DMS53 treated with DMSO at 0.1 percent for 48 hours (cell line): ENCODE results near the gene MDFIC.

Experiments
- DNase-seq: peaks from one replicate; lab custom pipeline; 2025; ENCODE audit not compliant: unreplicated experiment; lab: John Stamatoyannopoulos, UW

Gene MDFIC

DNA sequence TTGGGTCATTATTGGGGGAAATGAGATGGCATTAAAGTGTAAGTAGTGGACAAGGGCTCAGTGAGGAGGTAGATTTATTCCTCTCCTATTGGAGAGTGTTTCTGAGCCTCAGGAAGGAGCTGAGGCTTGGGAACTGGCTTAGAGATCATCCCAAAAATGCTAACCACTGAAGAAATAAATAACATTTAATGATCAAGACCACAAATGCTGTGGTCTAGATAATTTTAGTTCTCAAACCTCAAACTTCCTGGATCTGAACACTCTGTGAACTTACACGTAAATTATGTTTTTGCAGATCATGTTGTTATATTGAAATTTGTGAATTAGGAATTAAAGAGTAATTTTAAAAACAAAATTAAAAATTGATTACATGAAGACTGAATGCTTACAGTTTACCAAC, 27.3 kb downstream of the MDFIC start:
- no peak for DNase-seq

DNA sequence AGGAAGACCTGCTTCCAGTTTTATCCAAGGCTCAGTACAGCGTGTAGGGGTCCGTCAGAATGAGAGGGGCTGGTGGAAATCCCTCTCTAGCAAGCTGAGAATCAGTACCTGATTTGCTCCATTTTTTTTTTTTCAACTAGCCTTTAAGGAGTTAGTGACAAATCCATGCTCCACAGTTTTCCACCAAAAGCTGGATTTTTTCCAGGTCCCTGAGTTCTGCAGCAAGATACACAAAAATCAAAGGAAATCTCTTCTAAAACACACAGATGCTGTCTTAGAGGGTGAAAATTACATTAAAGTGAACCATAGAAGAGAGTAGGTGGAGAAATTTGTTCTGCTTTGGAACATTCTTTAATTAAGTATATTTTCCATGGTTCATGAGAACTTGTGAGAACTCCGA, 30.4 kb downstream of the MDFIC start:
- DNase-seq: no peak

DNA sequence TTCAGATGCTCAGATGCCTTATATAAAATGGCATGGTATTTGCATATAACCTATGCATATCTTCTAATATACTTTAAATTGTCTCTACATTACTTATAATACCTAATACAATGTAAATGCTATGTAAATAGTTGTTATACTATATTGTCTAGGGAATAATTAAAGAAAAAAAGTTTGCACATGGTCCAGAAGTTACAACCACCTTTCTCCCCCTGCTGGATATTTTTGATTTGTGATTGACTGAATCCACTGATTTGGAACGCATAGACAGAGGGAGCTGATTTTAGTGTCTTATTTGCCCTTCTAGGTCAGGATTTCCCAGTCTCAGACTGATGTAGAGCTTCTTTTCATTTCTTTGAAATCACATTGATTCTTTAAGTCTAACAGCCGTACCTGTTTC, 31.8 kb downstream of the MDFIC start:
- DNase-seq: no peak

DNA sequence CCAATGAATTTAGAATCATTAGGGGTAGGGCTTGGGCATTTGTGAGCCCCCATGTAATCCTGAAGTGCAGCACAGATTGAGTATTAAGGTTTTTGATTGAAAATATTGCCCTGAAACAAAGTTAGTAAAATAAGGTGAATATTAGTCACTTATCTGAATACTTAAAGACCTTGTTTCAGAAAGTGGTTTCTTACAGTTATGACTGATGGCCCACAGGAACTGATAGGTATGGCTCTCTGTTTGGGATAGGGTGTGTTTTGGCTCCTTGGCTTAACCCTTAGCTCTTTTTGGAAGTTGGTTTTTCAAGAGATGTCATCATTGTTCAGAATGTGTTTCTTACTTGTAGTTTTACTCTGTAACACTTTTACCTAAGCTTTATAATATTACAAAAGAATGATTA, 34.8 kb downstream of the MDFIC start:
- DNase-seq: no peak

DNA sequence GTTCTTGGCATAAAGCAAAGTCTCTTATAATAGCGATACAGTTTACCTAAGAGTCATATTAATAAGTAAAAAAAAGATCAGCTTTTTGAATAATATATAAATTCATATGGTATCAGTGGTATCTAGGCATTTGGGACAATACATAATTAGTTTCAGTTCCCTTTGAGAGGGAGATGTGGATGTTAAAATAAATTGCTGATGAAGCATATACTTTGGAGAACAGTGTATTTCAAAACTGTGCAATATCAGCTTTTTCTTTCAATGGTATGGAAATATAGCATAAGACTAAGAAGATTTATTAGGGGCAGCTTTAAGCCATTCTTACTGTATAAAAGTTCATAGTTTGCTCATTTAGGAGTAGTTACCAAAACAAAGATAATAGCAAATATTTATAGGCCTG, 35.5 kb downstream of the MDFIC start:
- no peak for DNase-seq

DNA sequence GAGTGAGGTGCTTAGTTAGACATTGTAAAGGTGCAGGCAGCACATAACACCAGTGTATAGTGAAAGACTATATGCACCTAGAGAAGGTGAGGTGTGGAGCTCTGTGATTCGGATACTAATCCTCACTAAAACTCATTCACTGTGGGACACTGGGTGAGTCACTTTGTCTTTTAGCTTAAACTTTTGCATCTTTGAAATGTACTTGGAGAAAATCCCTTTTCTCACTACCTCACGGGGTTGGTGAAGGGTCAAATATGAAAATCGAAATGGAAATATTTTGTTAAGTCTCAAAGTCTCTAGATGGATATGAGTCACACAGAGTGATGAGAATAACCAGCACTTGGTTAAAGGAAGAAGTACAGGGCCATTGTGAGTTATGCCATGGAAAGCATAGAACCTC, 38.0 kb downstream of the MDFIC start:
- no peak for DNase-seq

DNA sequence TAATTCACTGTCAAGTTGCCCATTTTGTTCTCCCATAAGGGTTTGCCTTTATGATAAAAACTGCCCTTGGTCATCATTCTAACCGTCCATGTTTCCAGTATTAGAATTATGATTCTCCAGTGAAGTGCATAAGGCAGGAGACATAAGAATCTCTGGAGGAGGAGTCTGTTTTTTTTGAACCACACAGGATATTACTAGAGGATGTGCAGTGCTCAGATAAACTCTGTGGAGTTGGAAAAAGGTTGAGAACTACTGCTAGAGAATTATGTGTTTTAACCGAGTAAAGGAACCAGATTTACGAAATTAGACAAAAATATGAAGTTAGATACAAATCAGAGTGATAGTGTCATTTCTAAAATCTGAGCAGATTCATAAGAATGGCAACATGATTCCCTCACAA, 40.5 kb downstream of the MDFIC start:
- DNase-seq: no peak

DNA sequence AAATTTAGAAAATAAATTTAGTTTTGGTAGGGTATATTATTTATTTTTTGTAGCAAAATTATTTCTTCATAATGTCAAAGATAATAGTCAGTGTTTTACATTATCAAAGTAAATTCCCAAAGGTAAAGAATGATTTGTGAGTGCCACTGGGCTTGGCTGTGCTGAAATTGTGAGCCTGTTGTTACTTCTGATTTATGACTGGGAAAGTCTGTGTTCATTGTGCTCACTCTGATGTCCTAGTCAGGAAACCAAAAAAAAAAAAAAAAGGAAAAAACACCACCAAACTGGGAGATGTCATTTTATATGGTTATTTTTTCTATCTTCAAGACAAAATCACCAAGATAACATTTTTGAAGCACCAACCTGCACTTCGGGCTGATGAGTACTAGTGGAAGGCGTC, 44.3 kb downstream of the MDFIC start:
- DNase-seq: no peak

DNA sequence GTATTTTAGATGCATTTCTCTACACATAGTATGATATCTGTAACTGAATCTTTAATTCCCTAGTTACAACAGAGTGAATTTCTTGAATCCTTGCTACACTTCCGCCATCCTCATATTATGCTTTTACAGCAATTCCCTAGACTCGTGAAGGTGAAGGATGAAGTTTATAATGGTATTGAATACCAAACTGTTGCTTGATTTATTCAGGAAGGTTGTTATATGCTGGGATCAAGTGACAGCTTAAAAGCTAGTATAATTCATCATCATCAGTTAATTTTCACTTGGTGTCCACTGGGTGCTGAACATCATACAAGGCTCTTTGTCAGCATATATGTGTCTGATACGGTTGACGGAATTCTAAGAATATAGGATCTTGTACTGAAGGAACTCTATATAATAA, 47.2 kb downstream of the MDFIC start:
- DNase-seq: no peak

DNA sequence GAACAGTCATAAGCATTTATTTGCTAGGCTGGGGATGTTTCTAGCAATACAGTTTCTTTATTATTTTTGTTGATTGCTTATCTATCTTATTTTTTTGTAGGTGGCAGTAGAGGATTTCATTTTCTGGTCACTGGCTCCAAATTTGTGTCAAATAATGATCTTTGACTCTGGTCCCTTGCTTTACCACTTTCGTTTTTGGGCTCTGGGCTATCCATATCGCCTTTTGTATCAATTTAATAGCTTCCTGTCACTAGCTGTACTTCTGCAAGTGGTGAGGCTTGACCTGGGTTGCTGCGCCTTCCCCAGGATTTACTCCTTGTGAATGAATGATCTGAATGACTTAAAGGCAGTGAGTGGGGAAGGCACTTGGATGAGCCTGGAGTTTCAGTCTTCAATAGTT, 48.4 kb downstream of the MDFIC start:
- DNase-seq: no peak

DNA sequence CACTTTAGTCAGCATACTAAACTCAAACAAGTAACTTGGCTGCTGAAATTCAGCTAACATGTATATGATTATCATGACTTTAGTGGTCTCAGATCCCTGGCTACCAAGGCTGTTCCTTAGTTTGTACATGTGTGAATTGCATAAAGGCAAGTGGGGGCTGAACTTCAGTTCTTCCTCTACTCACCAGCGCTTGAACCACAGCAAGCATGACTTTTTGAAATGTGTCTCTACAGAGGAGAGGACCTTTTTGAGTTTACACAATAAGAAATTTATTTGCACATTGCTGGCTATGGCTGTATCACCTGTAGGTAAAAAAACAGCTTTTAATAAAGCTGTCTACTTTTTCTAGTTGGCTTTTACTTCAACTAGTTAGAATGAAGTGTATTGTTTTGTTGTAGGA, 48.8 kb downstream of the MDFIC start:
- DNase-seq: no peak

DNA sequence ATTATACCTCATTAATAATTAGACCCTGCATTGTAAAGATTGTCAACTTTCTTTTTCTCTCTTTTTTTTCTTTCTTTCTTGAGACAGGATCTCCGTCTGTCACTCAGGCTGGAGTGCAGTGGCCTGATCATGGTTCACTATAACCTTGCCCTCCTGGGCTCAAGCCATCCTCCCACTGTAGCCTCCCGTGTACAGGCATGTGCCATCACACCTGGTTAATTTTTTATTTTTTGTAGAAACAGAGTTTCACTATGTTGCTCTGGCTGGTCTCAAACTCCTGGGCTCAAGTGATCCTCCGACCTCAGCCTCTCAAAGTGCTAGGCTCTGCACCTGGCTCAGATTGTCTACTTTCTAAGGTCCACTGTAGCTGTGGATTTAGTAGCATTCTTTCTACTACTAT, 50.7 kb downstream of the MDFIC start:
- DNase-seq: no peak

DNA sequence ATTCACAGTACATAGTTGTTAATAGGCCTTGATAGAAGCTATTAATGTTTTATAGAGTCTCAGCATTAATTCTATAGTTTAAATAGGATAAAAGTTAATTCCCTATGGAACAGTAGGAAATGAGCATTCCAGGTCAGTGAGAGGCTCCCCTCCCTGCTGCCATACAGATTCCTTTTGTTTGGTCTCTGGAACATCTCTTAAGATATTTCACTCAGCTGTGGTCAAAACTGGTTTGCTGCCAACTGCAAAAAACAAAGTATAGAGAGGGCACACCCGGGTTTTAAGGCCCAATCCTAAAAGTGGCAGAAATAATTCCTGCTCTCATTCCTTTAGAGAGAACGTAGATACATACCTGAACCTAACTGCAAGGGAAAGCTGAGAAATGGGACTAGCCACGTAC, 51.3 kb downstream of the MDFIC start:
- no peak for DNase-seq

DNA sequence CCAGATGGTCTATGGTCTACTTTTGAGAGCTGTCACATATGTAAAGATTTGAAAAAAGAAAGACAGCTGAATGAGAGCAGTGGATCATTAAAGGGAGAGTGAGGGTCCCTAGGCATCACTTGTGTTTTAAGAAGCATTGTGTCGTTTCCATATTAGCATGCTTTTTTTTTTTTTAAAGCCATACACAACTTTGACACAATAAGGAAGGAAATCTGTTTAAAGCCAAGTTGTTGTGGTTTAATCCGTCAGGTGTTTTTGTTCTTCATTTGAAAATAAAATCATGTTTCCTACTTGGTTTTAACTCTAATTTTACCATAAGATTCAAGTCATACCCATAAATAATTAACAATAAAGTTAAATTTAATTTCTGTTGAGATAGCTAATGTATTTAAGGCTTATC, 53.5 kb downstream of the MDFIC start:
- no peak for DNase-seq

DNA sequence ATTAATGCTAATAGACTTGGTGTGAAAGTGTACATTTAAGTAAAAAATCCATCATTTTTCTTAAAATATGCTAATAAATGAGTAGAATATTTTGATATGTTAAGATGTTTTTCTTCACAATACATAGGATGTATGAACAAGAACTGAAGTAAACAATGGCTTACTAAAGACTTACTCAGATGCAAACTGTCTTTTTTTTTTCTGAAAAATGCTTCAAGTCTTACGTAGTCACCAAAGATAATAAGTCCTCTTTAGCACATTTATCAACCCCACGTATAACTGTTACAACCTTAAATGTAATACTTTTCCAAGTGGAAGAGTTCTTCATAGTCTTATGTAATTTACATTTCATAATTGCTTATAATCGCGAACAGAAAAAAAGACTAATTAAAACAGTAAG, 54.8 kb downstream of the MDFIC start:
- no peak for DNase-seq

DNA sequence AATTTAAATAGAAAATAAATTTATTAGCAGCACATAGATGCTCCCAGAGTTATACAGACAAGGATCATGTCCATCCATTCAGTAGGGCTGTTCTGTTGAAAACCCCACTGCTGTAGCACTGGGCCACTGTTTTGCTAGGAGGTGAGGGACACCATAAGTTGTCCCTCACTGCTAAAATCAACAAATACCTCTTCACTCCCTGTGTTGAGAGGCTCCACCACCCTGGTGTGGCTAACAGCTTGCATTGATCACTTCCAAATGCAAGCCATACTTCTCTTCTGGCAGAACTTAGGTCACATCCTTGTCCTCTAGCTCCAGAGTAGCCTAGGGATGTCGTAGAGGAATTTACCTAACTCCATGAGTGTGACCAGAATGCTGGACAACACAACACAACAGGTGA, 55.4 kb downstream of the MDFIC start:
- DNase-seq: no peak

DNA sequence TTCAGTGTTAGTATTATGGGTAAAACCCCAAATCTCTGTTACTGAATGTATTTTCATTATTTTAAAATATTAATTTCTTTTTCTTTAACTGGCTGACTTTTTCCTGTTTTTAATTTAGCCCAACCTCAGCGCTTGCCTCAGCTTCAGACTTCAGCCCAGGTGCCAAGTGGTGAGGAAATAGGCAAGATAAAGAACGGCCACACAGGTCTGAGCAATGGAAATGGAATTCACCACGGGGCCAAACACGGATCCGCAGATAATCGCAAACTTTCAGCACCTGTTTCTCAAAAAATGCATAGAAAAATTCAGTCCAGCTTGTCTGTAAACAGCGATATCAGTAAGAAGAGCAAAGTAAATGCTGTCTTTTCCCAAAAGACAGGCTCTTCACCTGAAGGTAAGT, 57.5 kb downstream of the MDFIC start:
- DNase-seq: no peak

DNA sequence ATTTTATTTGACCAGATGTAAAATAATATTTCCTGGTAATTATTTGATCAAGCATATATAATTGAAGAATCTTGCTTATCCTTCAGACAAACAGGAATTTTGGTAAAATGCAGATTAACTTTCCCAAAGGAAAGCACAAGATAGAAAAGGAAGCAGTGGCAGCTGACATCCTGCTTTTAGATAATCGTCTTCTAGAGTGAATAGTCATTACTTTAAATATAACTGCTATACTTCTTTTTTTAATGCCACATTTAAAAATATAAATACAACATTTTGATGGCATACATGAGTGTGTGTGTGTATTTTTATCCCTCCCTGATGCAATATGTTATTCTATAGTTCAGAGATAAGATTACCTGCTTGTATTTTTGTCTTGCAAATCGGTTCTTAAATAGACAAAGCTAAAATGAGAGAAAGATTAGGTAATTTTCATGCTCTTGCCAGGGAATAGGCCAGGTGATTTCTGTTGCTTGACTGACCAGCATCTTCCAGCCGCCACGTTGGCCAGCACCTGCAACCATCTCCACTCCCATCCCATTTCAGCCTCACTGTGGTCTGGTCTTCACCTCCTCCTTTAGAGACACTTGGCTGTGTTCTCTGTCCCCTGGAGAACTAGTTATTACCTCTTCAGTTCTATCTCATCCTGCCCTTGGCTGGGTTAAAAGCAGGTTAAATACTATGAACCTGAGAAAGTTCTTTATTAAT, 58.1 kb downstream of the MDFIC start:
- no peak for DNase-seq

DNA sequence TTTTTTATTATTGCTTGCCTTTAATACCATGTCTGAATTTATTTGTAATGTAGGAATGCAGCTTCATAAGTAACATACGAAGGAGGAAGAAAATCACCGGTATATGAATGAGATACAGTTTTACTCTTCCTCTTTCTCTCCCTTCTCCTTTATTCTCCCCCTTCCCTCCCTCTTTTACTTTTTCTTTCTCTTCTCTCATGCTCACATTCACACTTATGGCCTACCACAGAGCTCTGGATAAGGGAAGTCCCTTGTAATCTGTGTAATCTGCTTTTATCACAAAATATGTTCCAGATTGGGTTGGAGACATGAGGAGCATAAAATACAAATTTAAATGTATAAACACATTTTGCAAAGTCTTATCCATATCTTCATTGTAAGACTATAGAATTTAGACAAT, 59.4 kb downstream of the MDFIC start:
- no peak for DNase-seq

DNA sequence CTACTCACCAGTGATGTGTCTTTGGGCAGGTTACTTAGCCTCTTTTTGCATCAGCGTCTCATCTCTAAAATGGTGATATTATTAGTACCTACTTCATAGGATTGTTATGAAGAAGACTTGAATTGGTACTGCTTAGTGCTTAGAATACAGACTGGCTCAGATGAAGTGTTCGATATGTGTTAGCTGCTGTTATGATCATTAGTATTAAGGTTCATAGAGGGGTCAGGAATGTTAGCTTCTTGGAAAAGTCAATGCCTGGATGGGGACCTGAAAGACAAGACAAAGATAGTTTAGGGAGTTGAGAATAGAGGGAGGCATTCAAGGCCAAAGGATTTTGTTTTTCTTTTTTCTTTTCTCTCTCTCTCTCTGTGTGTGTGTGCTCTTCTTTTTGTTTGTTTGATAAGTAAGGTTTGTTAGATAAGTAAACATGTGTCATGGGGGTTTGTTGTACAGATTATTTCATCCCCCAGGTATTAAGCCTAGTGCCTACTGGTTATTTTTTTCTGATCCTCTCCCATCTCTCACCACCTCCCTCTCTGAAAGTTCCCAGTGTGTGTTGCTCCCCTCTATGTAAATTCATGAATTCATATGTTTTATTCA, 63.3 kb downstream of the MDFIC start:
- DNase-seq: no peak

DNA sequence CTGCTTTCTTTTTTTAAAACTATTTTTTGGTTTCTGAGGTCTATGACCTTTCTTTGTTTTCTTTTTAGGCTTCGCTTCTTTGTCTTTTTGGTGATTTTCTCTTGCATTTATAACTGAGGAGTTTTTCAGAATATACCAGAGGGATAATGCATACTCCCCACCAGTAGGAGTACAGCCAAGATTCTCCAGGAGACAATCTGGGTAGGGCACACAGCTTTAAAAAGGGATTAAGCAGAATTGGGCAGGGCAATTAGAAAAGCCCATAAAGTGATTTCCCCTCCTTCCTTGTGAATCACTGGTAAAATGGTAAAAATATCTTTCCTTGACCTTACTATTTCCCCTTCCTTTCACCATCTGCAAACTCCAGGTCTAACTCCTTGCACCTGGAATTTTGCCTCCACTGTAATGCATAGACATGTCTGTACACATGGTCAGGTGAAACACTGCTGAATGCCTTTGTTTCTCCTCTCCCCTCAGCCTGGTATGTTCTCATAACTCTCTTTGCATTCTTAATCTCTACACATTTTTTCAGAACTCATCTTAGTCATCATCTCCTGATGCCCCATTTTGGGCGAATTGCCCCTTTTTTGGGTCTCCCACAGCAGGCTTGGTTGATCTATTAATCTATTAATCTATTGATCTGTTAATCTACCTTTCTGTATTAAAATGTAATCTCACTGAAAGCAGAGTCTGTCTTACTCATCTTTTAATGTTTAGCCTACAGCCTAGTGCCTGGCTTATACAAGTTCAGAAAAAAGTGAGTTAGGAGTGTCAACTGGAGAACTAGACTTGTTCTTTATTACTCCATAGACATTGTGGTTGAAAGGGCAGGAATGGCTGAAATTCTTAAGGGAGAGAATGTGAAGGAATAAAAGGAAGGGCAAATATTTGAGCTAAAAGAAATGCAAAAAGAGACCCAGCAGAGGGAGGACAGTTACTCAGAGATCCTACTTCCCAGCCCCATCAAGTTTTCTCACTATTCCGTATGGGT, 64.6 kb downstream of the MDFIC start:
- DNase-seq: no peak

DNA sequence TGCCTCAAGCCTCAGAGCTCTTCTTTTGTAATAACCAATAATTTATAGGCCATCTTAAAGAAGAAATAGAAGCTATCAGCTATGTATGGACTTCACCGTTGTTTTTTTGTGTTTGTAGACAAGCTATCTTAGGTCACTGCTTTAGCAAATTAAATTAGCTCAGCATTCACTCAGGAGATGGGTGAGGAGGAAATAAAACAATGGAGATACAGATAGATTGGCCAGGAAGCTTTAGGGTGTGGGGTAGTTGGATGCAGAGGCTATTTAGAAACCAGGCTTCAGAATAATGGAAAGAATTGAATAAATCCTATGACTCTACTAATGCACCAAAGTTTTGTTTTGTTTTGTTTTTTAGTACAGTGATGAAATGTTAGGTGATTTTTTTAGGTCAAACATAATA, 66.1 kb downstream of the MDFIC start:
- DNase-seq: no peak
